IMR-90 (cell line): ENCODE data around the gene KRT4. TPM values are rescaled to one million over a fixed set of nuclear protein-coding genes. Genes with fewer than 3 reads are reported as not detected.

Source experiments
- ATAC-seq: fragments of 200-7000 bp; cut with Tn5 transposase; 2 replicates; pipeline ENCODE4 v1.9.1; 2020; ENCODE audit warnings: low read depth, mild to moderate bottlenecking, moderate library complexity
- BruUV-seq: library from RNA; stranded (reverse); fragments of 400-500 nt; replicated peaks from 2 replicates; lab custom pipeline; 2021; lab: Mats Ljungman, UMichigan
- CTCF ChIA-PET: fragments of 300-600 bp; formaldehyde crosslinking; extraction: SDS; loops from one replicate; lab custom pipeline; 2021; ENCODE audit warnings: antibody characterized with exemption; lab: Yijun Ruan, JAX
- POLR2A ChIA-PET: fragments of 300-600 bp; sonication (Branson Sonifier 250); formaldehyde crosslinking; loops from one replicate; lab custom pipeline; 2022; ENCODE audit warnings: antibody characterized with exemption; ENCODE audit not compliant: unreplicated experiment; lab: Charles Lee
- DNase-seq: peaks from one replicate; pipeline ENCODE4 v3.0.0; 2013
- H2AFZ ChIP-seq: replicated peaks from 2 replicates; pipeline ENCODE3; 2013; ENCODE audit warnings: low read length, mild to moderate bottlenecking; ENCODE audit not compliant: poor library complexity
- H2AK5ac ChIP-seq: 2 replicates; pipeline ENCODE4 v1.6.1; 2013; ENCODE audit warnings: low read depth, low read length, inconsistent platforms
- H2AK9ac ChIP-seq: replicated peaks from 2 replicates; pipeline ENCODE3; 2013; ENCODE audit warnings: mild to moderate bottlenecking, low read depth, low read length, moderate library complexity; ENCODE audit not compliant: poor library complexity
- H2BK120ac ChIP-seq: 2 replicates; pipeline ENCODE4 v1.6.1; 2013; ENCODE audit warnings: low read depth, low read length, inconsistent platforms
- H2BK15ac ChIP-seq: 3 replicates; pipeline ENCODE4 v1.6.1; 2013; ENCODE audit warnings: low read depth, low read length, inconsistent platforms
- H2BK20ac ChIP-seq: 2 replicates; pipeline ENCODE4 v1.6.1; 2013; ENCODE audit warnings: low read depth, mild to moderate bottlenecking, inconsistent platforms, low read length, moderate library complexity
- H2BK5ac ChIP-seq: 2 replicates; pipeline ENCODE4 v1.6.1; 2013; ENCODE audit warnings: mild to moderate bottlenecking, low read depth, low read length, inconsistent platforms; ENCODE audit not compliant: poor library complexity, severe bottlenecking
- H3K14ac ChIP-seq: replicated peaks from 2 replicates; pipeline ENCODE4 v1.6.1; 2013; ENCODE audit warnings: low read depth, low read length, inconsistent platforms
- H3K18ac ChIP-seq: 2 replicates; pipeline ENCODE4 v1.6.1; 2013; ENCODE audit warnings: low read depth, low read length, control low read depth
- H3K23ac ChIP-seq: 2 replicates; pipeline ENCODE4 v1.6.1; 2013; ENCODE audit warnings: low read depth, low read length, inconsistent platforms
- H3K27ac ChIP-seq: 2 replicates; pipeline ENCODE4 v1.5.1; 2013; ENCODE audit warnings: mild to moderate bottlenecking, control low read depth, low read length; ENCODE audit not compliant: insufficient read depth
- H3K27me3 ChIP-seq: 2 replicates; pipeline ENCODE4 v1.6.1; 2013; ENCODE audit warnings: low read length; ENCODE audit not compliant: control insufficient read depth, insufficient read depth
- H3K36me3 ChIP-seq: 2 replicates; pipeline ENCODE4 v1.6.1; 2013; ENCODE audit warnings: low read length, mixed read lengths; ENCODE audit not compliant: control insufficient read depth, insufficient read depth
- H3K4ac ChIP-seq: 2 replicates; pipeline ENCODE4 v1.6.1; 2013; ENCODE audit warnings: low read depth, low read length, inconsistent platforms
- H3K4me1 ChIP-seq: 2 replicates; pipeline ENCODE4 v1.6.1; 2013; ENCODE audit warnings: low read length, mixed read lengths; ENCODE audit not compliant: control insufficient read depth, insufficient read depth
- H3K4me2 ChIP-seq: 2 replicates; pipeline ENCODE4 v1.6.1; 2013; ENCODE audit warnings: low read depth, mild to moderate bottlenecking, control low read depth, low read length, moderate library complexity
- H3K4me3 ChIP-seq: 2 replicates; pipeline ENCODE4 v1.5.1; 2013; ENCODE audit warnings: low read depth, mild to moderate bottlenecking, control low read depth, low read length, moderate library complexity; ENCODE audit not compliant: insufficient read depth
- H3K56ac ChIP-seq: 2 replicates; pipeline ENCODE4 v1.6.1; 2013; ENCODE audit warnings: low read length, inconsistent platforms; ENCODE audit not compliant: insufficient read depth; ENCODE audit errors: extremely low read depth
- H3K79me1 ChIP-seq, 2 experiments: 2 replicates each; pipeline ENCODE4 v1.6.1; 2013; ENCODE audit warnings: low read length in 2 of 2, inconsistent platforms in 1 of 2, low read depth in 1 of 2
- H3K9ac ChIP-seq: 2 replicates; pipeline ENCODE4 v1.6.1; 2013; ENCODE audit warnings: low read depth, low read length, control low read depth
- H3K9me1 ChIP-seq: 2 replicates; pipeline ENCODE4 v1.6.1; 2013; ENCODE audit warnings: low read length, inconsistent platforms; ENCODE audit not compliant: insufficient read depth
- H3K9me3 ChIP-seq: 2 replicates; pipeline ENCODE4 v1.6.1; 2013; ENCODE audit warnings: low read length; ENCODE audit not compliant: control insufficient read depth, insufficient read depth
- H4K20me1 ChIP-seq: 2 replicates; pipeline ENCODE4 v1.6.1; 2013; ENCODE audit warnings: low read length, inconsistent platforms; ENCODE audit not compliant: insufficient read depth
- H4K5ac ChIP-seq: 2 replicates; pipeline ENCODE4 v1.6.1; 2013; ENCODE audit warnings: mild to moderate bottlenecking, low read depth, low read length, control low read depth
- H4K8ac ChIP-seq, 2 experiments: 2 replicates each; pipeline ENCODE4 v1.6.1; 2013; ENCODE audit warnings: low read depth in 2 of 2, low read length in 2 of 2, control low read depth in 1 of 2, inconsistent platforms in 1 of 2
- H4K91ac ChIP-seq: 2 replicates; pipeline ENCODE4 v1.6.1; 2013; ENCODE audit warnings: low read depth, low read length, inconsistent platforms; ENCODE audit not compliant: insufficient read depth
- MAFK ChIP-seq: IDR thresholded peaks from 2 replicates; pipeline ENCODE4 v1.6.1; 2012; ENCODE audit warnings: low read depth, low read length, improper control_type of control experiment
- NFE2L2 ChIP-seq: fragments of 150-350 bp; IDR thresholded peaks from 2 replicates; pipeline ENCODE4 v1.6.1; 2016; ENCODE audit warnings: low read depth, mild to moderate bottlenecking, low read length
- WGBS, 2 experiments: methylation state at CpG; one replicate each; pipeline versions ENCODE4 v1.1.5 to v1.1.7; 2013; ENCODE audit warnings: missing lambda C conversion rate in 2 of 2; ENCODE audit not compliant: insufficient read length in 1 of 2; ENCODE audit errors: extremely low coverage in 2 of 2; 5-methylcytosine and 5-hydroxymethylcytosine counted together
- dilution Hi-C: fragments of 300-500 bp; cut with HindIII; formaldehyde crosslinking; loops from one replicate; pipeline ENCODE4 v1.14.3; 2018; ENCODE audit warnings: low sequenced_read_pairs; ENCODE audit not compliant: unreplicated experiment
- in situ Hi-C: fragments of 300-500 bp; cut with MboI; formaldehyde crosslinking; loops from 3 replicates; pipeline ENCODE4 v1.14.3; 2019; ENCODE audit warnings: low sequenced_read_pairs, inconsistent platforms, mixed read lengths
- intact Hi-C: fragments of 100-400 bp; cut with micrococcal nuclease; formaldehyde crosslinking; loops from 2 replicates; pipeline ENCODE4 v1.10.0; 2022
- polyA plus RNA-seq, 3 experiments: library from polyadenylated mRNA; depleted of rRNA; stranded (reverse); fragments of >200 nt; gene quantifications; 2 replicates each; pipeline ENCODE4 v1.2.3, GENCODE V29; 2012; ENCODE audit warnings: low replicate concordance in 1 of 3
- total RNA-seq: library from RNA; depleted of rRNA; stranded (reverse); fragments of >200 nt; gene quantifications from 2 replicates; pipeline ENCODE4 v1.2.3, GENCODE V29; 2012
- TF ChIP-seq, protein P1 (sequence below): conservative IDR thresholded peaks from 2 replicates; pipeline ENCODE4 v1.5.1; 2012; ENCODE audit warnings: mild to moderate bottlenecking, low read depth, low read length, improper control_type of control experiment
- TF ChIP-seq, protein P2 (sequence below): fragments of 150-350 bp; IDR thresholded peaks from 2 replicates; pipeline ENCODE4 v1.6.1; 2016; ENCODE audit warnings: low read depth, mild to moderate bottlenecking, low read length, moderate library complexity, borderline replicate concordance

The KRT4 gene
- total and polyA plus RNA-seq, 2 of the 4 experiments (the other 2 are of a cell fraction), result under 0.01 to 0.07 TPM

DNA sequence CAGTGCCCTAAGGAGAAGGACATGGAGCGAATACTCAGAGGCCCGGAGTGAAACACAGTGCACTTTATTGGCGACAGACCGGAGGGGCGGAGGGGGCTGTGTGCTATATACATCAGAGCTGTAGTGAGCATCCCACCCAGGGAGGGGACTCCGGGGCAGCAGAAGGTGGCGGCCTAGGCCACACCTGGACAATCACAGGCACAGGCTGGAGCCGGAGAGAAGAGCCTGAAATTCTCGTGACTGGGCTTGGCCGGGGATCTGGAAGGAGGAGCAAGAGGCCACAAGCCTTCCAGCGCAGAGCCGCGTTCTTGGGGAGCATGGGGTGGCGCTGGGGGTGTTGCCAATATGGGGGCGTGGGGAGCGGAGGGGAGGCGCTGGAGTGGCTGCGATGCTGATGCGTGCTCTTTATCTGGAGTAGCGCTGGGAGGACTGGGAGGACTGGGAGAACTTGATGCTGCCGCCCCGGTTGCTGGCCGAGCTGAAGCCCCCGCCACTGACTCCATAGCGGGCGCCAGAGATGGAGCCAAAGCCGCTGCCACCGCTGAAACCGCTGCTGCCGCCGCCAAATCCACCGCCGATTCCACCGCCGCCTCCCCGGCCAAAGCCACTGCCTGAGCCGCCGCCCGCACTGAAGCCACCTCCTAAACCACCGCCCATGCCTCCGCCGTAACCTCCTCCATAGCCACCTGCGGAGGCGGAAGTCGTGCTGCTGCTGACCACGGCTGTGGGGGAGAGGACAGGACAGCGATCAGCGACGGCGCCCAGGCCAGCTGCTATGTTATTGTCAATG lies 24.1 kb downstream of the KRT4 start:
- Histone ChIP-seq H2AK9ac (no peak overlapping the region), H3K23ac (no peak overlapping the region), H4K91ac (no peak overlapping the region), H3K18ac (no peak overlapping the region), H3K56ac (no peak overlapping the region), H3K36me3 (no peaks in the 10 kb centered on the region), H3K9me1 (no peaks in the 10 kb centered on the region), H4K5ac (no peak overlapping the region), H2BK20ac (no peak overlapping the region), H3K79me1 (no peaks in the 10 kb centered on the region), H3K27me3 (peaks cover 46% of the 10 kb centered on the region), H2AK5ac (no peak overlapping the region), H4K20me1 (no peaks in the 10 kb centered on the region), H3K9ac (no peak overlapping the region), H2BK120ac (no peak overlapping the region), H3K4me2 (no peak overlapping the region), H2BK5ac (no peak overlapping the region), H3K27ac (no peak overlapping the region), H3K9me3 (no peaks in the 10 kb centered on the region), H4K8ac (no peak overlapping the region), H3K4ac (no peak overlapping the region), H3K14ac (no peak overlapping the region), H3K4me1 (no peaks in the 10 kb centered on the region), H2BK15ac (no peak overlapping the region), H3K4me3 (no peak overlapping the region), H2AFZ (peak overlapping the region; percentile 64)
- no peak for DNase-seq
- no peak for TF ChIP-seq MAFK
- TF ChIP-seq, protein P1, sequence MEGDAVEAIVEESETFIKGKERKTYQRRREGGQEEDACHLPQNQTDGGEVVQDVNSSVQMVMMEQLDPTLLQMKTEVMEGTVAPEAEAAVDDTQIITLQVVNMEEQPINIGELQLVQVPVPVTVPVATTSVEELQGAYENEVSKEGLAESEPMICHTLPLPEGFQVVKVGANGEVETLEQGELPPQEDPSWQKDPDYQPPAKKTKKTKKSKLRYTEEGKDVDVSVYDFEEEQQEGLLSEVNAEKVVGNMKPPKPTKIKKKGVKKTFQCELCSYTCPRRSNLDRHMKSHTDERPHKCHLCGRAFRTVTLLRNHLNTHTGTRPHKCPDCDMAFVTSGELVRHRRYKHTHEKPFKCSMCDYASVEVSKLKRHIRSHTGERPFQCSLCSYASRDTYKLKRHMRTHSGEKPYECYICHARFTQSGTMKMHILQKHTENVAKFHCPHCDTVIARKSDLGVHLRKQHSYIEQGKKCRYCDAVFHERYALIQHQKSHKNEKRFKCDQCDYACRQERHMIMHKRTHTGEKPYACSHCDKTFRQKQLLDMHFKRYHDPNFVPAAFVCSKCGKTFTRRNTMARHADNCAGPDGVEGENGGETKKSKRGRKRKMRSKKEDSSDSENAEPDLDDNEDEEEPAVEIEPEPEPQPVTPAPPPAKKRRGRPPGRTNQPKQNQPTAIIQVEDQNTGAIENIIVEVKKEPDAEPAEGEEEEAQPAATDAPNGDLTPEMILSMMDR, result no peak
- TF ChIP-seq NFE2L2, result no peak
- TF ChIP-seq, protein P2, sequence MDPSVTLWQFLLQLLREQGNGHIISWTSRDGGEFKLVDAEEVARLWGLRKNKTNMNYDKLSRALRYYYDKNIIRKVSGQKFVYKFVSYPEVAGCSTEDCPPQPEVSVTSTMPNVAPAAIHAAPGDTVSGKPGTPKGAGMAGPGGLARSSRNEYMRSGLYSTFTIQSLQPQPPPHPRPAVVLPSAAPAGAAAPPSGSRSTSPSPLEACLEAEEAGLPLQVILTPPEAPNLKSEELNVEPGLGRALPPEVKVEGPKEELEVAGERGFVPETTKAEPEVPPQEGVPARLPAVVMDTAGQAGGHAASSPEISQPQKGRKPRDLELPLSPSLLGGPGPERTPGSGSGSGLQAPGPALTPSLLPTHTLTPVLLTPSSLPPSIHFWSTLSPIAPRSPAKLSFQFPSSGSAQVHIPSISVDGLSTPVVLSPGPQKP, result no peak
- BruUV-seq, result no TSS peak
- ATAC-seq, result no peak
- intact Hi-C loops (no loop called here), in situ Hi-C loops (no loop called here), dilution Hi-C loops (no loop called here)
- CTCF ChIA-PET, result no interaction called here
- 36% methylated on average over 22 of the region's 50 CpGs; no CpG with 5 or more reads in 1 of the 2 experiments for WGBS, 2 experiments
- POLR2A ChIA-PET, result no interaction called here
